Measurements from ENCODE around the gene CCL27.

DNA sequence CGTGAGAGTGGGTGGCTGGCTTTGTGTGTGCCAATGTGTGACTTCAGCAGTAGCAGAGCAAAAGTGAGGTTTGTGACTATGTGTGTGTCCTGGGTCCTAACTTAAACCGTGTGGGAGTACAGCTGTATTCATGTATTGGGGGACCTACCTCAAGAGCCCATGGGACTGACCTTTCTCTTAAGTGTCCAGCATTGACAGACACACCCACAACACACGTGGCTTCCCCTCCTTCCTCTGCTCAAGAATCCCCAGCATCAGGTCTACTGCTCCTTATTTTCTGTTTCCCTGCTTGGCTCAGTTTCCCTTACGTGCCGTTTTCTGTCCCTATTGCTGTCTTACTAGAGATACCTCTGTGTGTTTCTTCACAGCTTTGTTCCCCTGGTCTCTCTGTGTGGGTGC, 9.9 kb downstream of the CCL27 start:
- no peak for TF ChIP-seq POLR2A (IDR thresholded peaks at IDR 0.05)
- TF ChIP-seq, protein P1, sequence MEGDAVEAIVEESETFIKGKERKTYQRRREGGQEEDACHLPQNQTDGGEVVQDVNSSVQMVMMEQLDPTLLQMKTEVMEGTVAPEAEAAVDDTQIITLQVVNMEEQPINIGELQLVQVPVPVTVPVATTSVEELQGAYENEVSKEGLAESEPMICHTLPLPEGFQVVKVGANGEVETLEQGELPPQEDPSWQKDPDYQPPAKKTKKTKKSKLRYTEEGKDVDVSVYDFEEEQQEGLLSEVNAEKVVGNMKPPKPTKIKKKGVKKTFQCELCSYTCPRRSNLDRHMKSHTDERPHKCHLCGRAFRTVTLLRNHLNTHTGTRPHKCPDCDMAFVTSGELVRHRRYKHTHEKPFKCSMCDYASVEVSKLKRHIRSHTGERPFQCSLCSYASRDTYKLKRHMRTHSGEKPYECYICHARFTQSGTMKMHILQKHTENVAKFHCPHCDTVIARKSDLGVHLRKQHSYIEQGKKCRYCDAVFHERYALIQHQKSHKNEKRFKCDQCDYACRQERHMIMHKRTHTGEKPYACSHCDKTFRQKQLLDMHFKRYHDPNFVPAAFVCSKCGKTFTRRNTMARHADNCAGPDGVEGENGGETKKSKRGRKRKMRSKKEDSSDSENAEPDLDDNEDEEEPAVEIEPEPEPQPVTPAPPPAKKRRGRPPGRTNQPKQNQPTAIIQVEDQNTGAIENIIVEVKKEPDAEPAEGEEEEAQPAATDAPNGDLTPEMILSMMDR (IDR thresholded peaks at IDR 0.05): no peak
